Neural cell (in vitro differentiated cells): ENCODE data around the gene RNLS. TPM values are rescaled to one million over a fixed set of nuclear protein-coding genes. Genes with fewer than 3 reads are reported as not detected.

Experiments used
- H2AFZ ChIP-seq: fragments of 200-600, 300-800 bp; sonication (generic), shearing (Covaris generic); 2 replicates; pipeline ENCODE4 v1.6.0; 2014; ENCODE audit warnings: low read depth, mild to moderate bottlenecking, antibody characterized with exemption, low read length, moderate library complexity
- H3F3A ChIP-seq: fragments of 200-600 bp; shearing (Covaris generic); 2 replicates; pipeline ENCODE4 v1.6.1; 2016; ENCODE audit warnings: mild to moderate bottlenecking, moderate library complexity, mixed read lengths, antibody characterized with exemption, low read length; ENCODE audit not compliant: insufficient read depth, poor library complexity, severe bottlenecking
- H3K27ac ChIP-seq: fragments of 200-600, 300-800 bp; sonication (generic), shearing (Covaris generic); 2 replicates; pipeline ENCODE4 v1.5.1; 2014; ENCODE audit warnings: mild to moderate bottlenecking, low read length, moderate library complexity
- H3K27me3 ChIP-seq: fragments of 300-800, 200-600 bp; sonication (generic), shearing (Covaris generic); 2 replicates; pipeline ENCODE4 v1.6.0; 2014; ENCODE audit warnings: mild to moderate bottlenecking, low read depth, low read length, moderate library complexity; ENCODE audit not compliant: insufficient read depth
- H3K36me3 ChIP-seq: fragments of 300-800, 200-600 bp; sonication (generic), shearing (Covaris generic); 2 replicates; pipeline ENCODE4 v1.5.1; 2014; ENCODE audit warnings: mild to moderate bottlenecking, antibody characterized with exemption, low read length, moderate library complexity; ENCODE audit not compliant: insufficient read depth
- H3K4me2 ChIP-seq: fragments of 300-800, 200-600 bp; sonication (generic), shearing (Covaris generic); 2 replicates; pipeline ENCODE4 v1.6.0; 2014; ENCODE audit warnings: mild to moderate bottlenecking, low read length
- H3K4me3 ChIP-seq: fragments of 300-800, 200-600 bp; sonication (generic), shearing (Covaris generic); 2 replicates; pipeline ENCODE4 v1.5.1; 2014; ENCODE audit warnings: mild to moderate bottlenecking, low read length, moderate library complexity
- H3K79me2 ChIP-seq: fragments of 200-600 bp; shearing (Covaris generic); replicated peaks from 2 replicates; pipeline ENCODE4 v1.6.0; 2014; ENCODE audit warnings: mild to moderate bottlenecking, low read length, moderate library complexity; ENCODE audit not compliant: insufficient read depth
- H3K9ac ChIP-seq: fragments of 300-800, 200-600 bp; sonication (generic), shearing (Covaris generic); 2 replicates; pipeline ENCODE4 v1.6.1; 2016; ENCODE audit warnings: mild to moderate bottlenecking, low read length, mixed read lengths
- H3K9me2 ChIP-seq: fragments of 200-600 bp; shearing (Covaris generic); 2 replicates; pipeline ENCODE4 v1.6.1; 2016; ENCODE audit warnings: mild to moderate bottlenecking, low read length, mixed read lengths; ENCODE audit not compliant: insufficient read depth
- H3K9me3 ChIP-seq: fragments of 200-600, 300-800 bp; sonication (generic), shearing (Covaris generic); 2 replicates; pipeline ENCODE4 v1.6.1; 2016; ENCODE audit warnings: mild to moderate bottlenecking, mixed run types, low read length, moderate library complexity, mixed read lengths
- H4K20me1 ChIP-seq: fragments of 200-600 bp; shearing (Covaris generic); 2 replicates; pipeline ENCODE4 v1.6.1; 2016; ENCODE audit warnings: mild to moderate bottlenecking, mixed run types; ENCODE audit not compliant: insufficient read depth
- EP300 ChIP-seq: fragments of 450-650 bp; conservative IDR thresholded peaks from 2 replicates; pipeline ENCODE4 v1.6.1; 2014; ENCODE audit warnings: antibody characterized with exemption, mild to moderate bottlenecking, moderate library complexity; ENCODE audit not compliant: poor library complexity, severe bottlenecking
- EZH2 ChIP-seq: fragments of 200-600, 300-800 bp; shearing (Covaris generic), sonication (generic); IDR thresholded peaks from 2 replicates; pipeline ENCODE4 v1.6.1; 2014; ENCODE audit warnings: antibody characterized with exemption, low read length, borderline replicate concordance, mild to moderate bottlenecking; ENCODE audit not compliant: insufficient read depth, poor library complexity, severe bottlenecking
- MXI1 ChIP-seq: fragments of 450-650 bp; conservative IDR thresholded peaks from 2 replicates; pipeline ENCODE4 v1.6.1; 2014; ENCODE audit warnings: antibody characterized with exemption, mild to moderate bottlenecking; ENCODE audit not compliant: poor library complexity, severe bottlenecking
- POLR2AphosphoS5 ChIP-seq: IDR thresholded peaks from 2 replicates; pipeline ENCODE4 v1.6.1; 2012
- RAD21 ChIP-seq: fragments of 450-650 bp; conservative IDR thresholded peaks from 2 replicates; pipeline ENCODE4 v1.6.1; 2014; ENCODE audit warnings: antibody characterized with exemption, mild to moderate bottlenecking, moderate library complexity
- REST ChIP-seq: IDR thresholded peaks from 2 replicates; pipeline ENCODE4 v1.6.1; 2012; ENCODE audit warnings: borderline replicate concordance
- SMC3 ChIP-seq: fragments of 450-650 bp; conservative IDR thresholded peaks from 2 replicates; pipeline ENCODE4 v1.6.1; 2014; ENCODE audit warnings: antibody characterized with exemption, mild to moderate bottlenecking, moderate library complexity; ENCODE audit not compliant: poor library complexity
- TAF1 ChIP-seq: IDR thresholded peaks from 2 replicates; pipeline ENCODE4 v1.6.1; 2012; ENCODE audit warnings: low read depth
- polyA plus RNA-seq: library from polyadenylated mRNA; depleted of rRNA; stranded (reverse); fragments of >200 nt; gene quantifications from 2 replicates; pipeline ENCODE4 v1.2.3, GENCODE V29; 2014
- TF ChIP-seq, protein P1 (sequence below): fragments of 450-650 bp; IDR thresholded peaks from 2 replicates; pipeline ENCODE4 v1.5.1; 2014; ENCODE audit warnings: antibody characterized with exemption, mild to moderate bottlenecking, moderate library complexity; ENCODE audit not compliant: poor library complexity, severe bottlenecking

The RNLS gene
- polyA plus RNA-seq, 1 donor from 2014 or later, result 0.20 TPM

GRCh38 chr10:88377510-88377909 lies 205.6 kb downstream of the RNLS start:
- no peak overlapping the region for H3K4me2 ChIP-seq
- no peaks in the 10 kb centered on the region for H3K9me2 ChIP-seq
- no peak overlapping the region for H3K4me3 ChIP-seq
- no peaks in the 10 kb centered on the region for H3K27me3 ChIP-seq
- no peaks in the 10 kb centered on the region for H3K9me3 ChIP-seq
- no peak overlapping the region for H2AFZ ChIP-seq
- H3K9ac ChIP-seq, result no peak overlapping the region
- H3F3A ChIP-seq, result no peaks in the 10 kb centered on the region
- no peaks in the 10 kb centered on the region for H3K36me3 ChIP-seq
- no peaks in the 10 kb centered on the region for H3K79me2 ChIP-seq
- no peak for TF ChIP-seq TAF1
- TF ChIP-seq EP300, result no peak
- TF ChIP-seq RAD21, result no peak
- TF ChIP-seq, protein P1, sequence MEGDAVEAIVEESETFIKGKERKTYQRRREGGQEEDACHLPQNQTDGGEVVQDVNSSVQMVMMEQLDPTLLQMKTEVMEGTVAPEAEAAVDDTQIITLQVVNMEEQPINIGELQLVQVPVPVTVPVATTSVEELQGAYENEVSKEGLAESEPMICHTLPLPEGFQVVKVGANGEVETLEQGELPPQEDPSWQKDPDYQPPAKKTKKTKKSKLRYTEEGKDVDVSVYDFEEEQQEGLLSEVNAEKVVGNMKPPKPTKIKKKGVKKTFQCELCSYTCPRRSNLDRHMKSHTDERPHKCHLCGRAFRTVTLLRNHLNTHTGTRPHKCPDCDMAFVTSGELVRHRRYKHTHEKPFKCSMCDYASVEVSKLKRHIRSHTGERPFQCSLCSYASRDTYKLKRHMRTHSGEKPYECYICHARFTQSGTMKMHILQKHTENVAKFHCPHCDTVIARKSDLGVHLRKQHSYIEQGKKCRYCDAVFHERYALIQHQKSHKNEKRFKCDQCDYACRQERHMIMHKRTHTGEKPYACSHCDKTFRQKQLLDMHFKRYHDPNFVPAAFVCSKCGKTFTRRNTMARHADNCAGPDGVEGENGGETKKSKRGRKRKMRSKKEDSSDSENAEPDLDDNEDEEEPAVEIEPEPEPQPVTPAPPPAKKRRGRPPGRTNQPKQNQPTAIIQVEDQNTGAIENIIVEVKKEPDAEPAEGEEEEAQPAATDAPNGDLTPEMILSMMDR, result no peak
- no peak for TF ChIP-seq MXI1
- no peak for TF ChIP-seq EZH2
- TF ChIP-seq REST, result no peak
- TF ChIP-seq POLR2AphosphoS5, result no peak
- no peak for TF ChIP-seq SMC3
- no peaks in the 10 kb centered on the region for H4K20me1 ChIP-seq
- no peak overlapping the region for H3K27ac ChIP-seq

- Histone ChIP-seq H3K4me3 (no peak overlapping the region), H3K79me2 (no peaks in the 10 kb centered on the region), H3F3A (no peaks in the 10 kb centered on the region), H3K36me3 (no peaks in the 10 kb centered on the region), H3K9me2 (no peaks in the 10 kb centered on the region), H3K27me3 (no peaks in the 10 kb centered on the region), H2AFZ (no peak overlapping the region), H3K9ac (no peak overlapping the region), H4K20me1 (no peaks in the 10 kb centered on the region), H3K27ac (no peak overlapping the region), H3K9me3 (no peaks in the 10 kb centered on the region), H3K4me2 (no peak overlapping the region)
- no peak for TF ChIP-seq EZH2
- no peak for TF ChIP-seq SMC3
- TF ChIP-seq EP300, result no peak
- no peak for TF ChIP-seq RAD21
- no peak for TF ChIP-seq TAF1
- TF ChIP-seq MXI1, result no peak
- TF ChIP-seq, protein P1, result no peak
- no peak for TF ChIP-seq REST
These were observed 208.5 kb downstream of the RNLS start for GRCh38 chr10:88374392-88375175.
